Measurements from ENCODE around the gene TSPAN18.

The TSPAN18 gene

DNA sequence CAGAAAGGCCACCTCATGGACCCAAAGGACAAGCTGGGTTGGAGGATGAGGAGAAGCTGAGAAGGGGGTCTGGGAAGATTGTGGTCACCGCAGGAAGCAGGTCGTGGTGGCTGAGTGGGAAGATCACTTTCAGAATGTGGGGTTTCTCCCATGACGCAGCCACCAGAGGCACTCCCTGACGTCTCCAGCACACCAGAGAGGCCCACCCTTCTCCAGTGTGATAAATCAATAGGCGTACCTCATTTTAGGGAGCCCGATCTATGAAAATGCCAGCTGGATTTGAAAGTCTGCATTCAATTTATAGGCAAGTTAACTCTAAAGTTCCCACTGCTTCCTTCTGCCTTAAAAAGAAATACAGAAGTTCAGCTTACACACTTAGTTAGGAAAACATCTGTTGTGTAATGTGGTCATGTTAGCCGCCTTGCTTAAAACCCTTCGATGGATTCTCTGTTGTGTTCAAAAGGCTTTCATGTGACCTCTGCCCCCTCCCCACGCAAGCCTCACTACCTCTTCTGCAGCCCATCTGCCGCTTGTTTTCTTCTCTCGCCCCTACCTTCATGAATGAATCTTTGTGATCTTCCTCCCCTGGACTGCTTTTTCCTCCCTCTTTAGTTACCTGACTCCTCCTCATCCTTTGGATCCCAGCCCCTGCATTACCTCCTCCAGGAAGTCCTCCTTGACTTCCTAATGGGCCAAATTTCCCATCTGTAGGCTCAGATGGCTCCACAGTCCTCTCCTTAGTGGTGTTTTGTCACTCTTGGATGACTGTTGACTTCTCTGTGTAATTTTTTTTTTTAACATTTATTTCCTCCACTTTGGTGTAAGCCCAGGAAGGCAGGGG lies 10.7 kb downstream of the TSPAN18 start:
- no peak for DNase-seq (ENCODE audit: low spot score)

DNA sequence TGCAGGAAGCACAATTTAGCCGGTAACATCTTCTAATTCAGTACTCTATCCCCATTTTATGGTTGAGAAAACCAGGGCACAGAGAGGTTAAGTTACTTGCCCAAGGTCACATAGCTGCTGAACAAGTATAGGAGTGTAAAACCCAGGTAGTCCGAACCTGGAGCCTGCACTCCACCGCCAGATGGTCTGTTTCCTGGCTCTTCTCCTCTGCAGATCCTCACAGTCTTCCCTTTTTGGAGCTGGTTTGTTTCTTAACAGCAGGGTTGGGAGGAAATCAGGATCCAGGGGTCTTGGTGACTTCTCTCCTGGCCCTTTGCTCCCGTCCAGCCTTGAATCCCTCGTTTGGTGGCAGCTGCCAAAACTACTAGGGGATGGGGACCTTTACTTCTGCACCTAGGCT lies 12.0 kb downstream of the TSPAN18 start:
- DNase-seq (ENCODE audit: low spot score): no peak

- no peak for DNase-seq (ENCODE audit: low spot score)
Observed at GRCh38 chr11:44740967-44741366, 14.2 kb downstream of the TSPAN18 start.

- no peak for DNase-seq (ENCODE audit: low spot score)
Observed at GRCh38 chr11:44741976-44742375, 15.2 kb downstream of the TSPAN18 start.

DNA sequence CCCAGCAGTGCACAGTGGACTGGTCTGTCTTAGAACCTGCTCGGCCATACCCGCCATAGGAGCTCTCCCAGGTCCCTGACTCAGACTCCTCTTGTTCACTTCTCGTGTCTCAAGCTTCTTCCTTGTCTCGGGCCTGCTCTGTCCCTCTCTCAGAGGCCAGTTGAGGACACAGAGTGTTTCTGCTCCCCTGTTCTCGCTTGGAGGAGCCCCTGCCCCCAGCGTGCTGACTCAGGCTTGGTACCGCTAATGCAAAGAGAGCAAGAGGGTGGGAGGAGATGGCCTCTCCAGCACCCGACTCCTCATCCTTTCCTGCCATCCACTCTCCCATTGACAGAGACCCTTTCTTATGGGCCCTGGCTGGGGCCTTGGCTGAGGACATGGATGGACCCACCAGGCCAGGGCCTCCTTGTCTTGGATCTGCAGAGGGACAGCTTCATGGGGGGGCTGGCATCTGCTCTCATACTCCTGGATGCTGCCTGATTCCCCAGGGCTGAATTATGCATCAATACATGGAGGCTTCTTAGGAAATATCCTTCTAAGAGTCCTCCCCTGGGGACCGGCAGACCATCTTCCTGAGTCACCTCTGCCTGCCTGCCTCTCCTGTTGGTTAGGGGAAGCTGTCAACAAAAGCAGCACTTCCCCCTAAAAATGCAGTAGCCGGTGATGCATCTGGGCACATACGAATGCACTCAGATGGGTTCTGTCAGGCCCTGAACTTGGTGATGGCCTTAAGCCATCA lies 15.9 kb downstream of the TSPAN18 start:
- DNase-seq (ENCODE audit: low spot score): no peak

- no peak for DNase-seq (ENCODE audit: low spot score)
Observed at GRCh38 chr11:44743326-44743725, 16.6 kb downstream of the TSPAN18 start.

DNA sequence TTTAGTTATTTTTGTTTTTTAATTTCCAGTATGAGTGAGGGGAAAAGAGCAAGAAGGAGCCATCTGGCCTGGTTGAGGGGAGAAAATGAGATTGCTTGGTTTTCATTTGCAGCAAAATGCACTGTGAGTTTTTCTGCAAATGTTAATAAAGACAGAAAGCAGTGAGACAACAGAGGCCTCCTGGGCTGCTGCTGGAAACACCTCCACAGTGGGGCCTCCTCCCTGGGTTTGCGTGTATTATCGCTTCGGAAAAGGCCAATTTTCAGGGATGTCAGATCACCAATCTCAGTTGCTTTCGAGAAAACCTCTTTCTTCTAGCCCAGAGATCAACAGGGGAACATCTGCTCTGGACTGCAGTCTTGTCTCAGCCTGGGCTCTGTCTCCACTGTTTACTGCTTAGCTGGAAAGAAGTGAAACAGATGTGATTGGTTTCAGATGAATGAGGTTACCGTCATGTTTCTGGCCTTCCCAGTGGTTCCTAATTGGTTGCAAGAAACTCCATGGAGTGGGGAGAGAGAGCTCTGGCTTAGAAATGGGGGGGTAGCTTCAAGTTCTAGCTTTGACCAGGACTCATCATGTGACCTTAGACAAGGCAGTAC lies 17.3 kb downstream of the TSPAN18 start:
- no peak for DNase-seq (ENCODE audit: low spot score)

- DNase-seq (ENCODE audit: low spot score): no peak
Observed at GRCh38 chr11:44746894-44747293, 20.1 kb downstream of the TSPAN18 start.

DNA sequence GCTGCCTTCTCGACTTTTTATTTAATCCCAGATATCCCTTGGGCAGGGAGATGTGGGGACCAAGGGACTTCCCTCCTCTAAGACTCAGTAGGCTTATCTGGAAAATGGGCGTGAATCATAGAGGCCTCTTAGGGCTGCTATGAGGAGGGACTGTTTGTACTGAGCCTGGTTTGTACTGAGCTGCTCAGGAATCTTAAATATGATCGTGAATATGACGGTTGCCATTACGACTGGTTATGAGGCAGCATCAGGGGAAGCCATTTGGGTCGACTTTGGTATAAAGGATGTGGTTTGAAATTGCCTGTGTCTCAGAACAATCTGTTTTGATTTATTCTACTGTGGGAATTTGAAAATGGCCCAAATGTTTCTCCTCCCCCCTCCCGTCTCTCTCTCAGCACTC lies 20.6 kb downstream of the TSPAN18 start:
- no peak for DNase-seq (ENCODE audit: low spot score)

- no peak for DNase-seq (ENCODE audit: low spot score)
Observed at GRCh38 chr11:44747836-44748235, 21.1 kb downstream of the TSPAN18 start.

GRCh38 chr11:44748606-44749005 lies 21.8 kb downstream of the TSPAN18 start:
- no peak for DNase-seq (ENCODE audit: low spot score)

DNA sequence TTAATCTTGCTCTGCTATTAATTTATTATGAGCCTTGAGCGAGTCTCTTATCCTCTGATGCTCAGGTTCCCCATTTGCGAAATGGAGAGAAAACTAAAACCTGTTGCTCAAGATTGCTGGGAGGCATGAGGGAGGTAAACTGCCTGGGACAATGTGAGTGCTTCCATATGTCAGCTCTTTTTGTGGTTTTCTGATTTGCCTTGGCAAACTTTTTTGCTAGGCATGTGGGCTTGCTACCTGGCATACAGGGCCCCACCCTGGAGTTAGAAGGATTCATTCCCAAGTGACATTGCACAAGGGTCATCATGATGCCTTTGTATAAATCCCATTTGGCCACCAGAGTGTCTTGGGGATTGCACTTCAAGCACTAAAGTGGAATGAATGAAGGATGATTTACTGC lies 22.4 kb downstream of the TSPAN18 start:
- no peak for DNase-seq (ENCODE audit: low spot score)

DNA sequence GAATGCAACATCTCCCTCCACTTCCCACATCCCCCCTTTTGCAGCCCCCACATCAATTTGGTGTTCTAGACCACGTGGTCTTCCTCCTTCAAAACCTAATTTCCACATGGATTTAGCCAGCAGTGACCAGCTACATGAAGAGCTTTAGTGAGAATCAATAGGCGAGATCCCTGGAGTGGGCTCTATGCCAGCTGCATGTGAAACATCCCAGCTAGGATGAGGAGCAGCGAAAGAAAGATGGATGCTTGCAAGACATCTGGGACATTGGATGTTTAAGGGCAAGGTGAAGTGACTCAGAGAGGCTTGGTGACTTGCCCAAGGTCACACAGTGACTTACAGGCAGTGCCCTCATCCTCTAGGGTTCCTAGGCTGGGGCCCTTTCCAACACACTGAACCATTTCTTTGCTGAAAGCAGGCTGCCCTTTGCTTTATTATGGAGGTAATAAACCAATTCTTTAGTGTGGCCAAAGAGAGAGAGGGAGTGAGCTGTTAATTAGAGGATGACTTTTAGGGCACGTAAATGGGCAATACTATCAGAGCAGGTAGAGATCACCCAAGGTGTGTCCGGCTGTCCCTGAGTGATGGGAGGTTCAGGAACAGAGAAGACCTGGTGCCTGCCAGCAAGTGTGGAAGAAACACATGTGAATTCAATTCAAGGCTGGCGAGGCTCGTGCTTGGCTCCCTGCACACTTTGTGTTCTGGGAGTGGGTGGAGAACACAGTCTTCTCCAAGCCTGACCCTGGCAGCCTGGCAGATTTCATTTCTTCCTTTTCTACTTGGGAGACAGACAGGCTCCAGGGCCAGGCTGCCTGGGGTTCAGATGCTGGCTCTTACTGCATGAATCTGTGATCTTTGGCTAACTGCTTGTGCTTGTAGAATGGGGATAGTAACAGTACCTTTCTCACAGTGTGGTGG lies 24.0 kb downstream of the TSPAN18 start:
- DNase-seq (ENCODE audit: low spot score): no peak

GRCh38 chr11:44752300-44752699 lies 25.5 kb downstream of the TSPAN18 start:
- DNase-seq (ENCODE audit: low spot score): no peak

DNA sequence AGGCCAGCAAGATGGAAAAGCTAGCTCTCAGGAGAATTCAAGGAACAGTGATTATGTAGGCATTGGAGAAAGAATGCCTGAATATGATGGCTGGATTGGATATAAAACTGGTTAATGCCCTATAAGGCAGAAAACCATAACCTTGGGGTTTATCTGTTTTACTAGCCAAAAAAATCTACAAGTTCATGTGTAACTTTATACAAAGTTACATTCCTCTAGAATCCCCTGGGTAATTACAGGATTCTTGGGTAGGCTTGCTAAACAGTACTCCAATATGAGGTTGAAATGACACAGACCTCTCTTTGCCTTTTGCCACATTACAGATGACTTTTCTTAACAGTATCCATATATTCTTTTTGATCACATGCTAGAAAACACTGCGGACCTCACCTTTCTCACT lies 26.0 kb downstream of the TSPAN18 start:
- DNase-seq (ENCODE audit: low spot score): no peak

- no peak for DNase-seq (ENCODE audit: low spot score)
Observed at GRCh38 chr11:44753961-44754645, 27.3 kb downstream of the TSPAN18 start.

GRCh38 chr11:44754876-44755555 lies 28.3 kb downstream of the TSPAN18 start:
- DNase-seq (ENCODE audit: low spot score): no peak

DNA sequence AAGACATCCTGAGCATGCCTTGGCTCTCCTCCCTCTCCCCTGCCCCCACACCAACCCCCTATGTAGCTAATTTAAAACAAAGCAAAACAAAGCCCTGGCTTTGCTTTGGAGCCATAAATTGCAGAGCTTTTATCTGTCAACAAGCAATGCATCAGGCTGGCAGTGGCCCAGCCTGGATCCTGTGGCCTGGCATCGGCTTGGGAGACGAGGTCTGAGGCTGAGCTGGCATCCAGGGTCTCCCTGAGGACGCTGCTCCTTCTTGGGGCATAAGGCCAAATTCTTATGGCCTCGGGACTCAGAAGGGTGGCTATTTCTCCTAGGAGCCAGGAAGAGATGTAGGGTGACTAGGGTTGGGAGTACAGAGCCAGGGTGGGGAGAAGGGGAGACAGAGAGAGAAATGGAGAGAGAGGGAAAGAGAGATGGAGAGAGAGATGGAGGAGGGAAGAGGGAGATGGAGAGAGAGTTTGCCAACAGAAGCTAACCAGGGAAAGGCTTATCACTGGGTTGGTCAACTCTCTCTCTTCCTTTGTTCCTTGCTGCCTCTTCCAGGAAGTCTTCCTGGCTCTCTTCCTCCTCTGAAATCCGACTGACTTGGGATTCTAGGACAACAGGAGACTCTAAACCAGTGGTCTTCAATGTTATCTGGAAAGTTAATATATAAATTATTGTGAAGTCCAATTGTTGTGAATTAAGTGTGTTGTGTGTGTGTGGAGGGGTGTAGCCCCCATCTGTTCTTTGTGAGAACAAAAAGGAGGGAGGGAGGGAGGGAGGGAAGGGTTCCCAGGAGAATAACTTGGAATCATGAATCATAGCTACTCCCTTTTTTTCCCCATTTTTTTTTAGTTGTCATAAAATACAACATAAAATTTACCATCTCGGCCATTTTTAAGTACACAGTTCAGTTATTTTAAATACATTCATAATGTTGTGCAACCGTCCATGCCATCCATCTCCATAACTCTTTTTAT lies 29.1 kb downstream of the TSPAN18 start:
- DNase-seq (ENCODE audit: low spot score): no peak

- no peak for DNase-seq (ENCODE audit: low spot score)
Observed at GRCh38 chr11:44758983-44759382, 32.2 kb downstream of the TSPAN18 start.
